Thoracic aorta (tissue), 2 donors: ENCODE data around the gene DNAJA3. TPM values are rescaled to one million over a fixed set of nuclear protein-coding genes. Genes with fewer than 3 reads are reported as not detected.

Experiments used
- ATAC-seq: fragments of 150-250 bp; one replicate; pipeline ENCODE4 v1.8.0; 2017; ENCODE audit warnings: low read depth; ENCODE audit not compliant: insufficient number of reproducible peaks, low FRiP score
- DNase-seq: peaks from one replicate; pipeline ENCODE4 v3.0.0-alpha.2; 2020; ENCODE audit warnings: low spot score
- H3K27ac ChIP-seq, 2 donors: fragments of 200-600 bp; sonication (generic); 1 replicate in 1 of 2; 2 replicates in 1 of 2; pipeline ENCODE4 v1.5.1; 2016; ENCODE audit warnings: mild to moderate bottlenecking in 2 of 2, moderate library complexity in 2 of 2
- H3K27me3 ChIP-seq: fragments of 200-600 bp; sonication (generic); replicated peaks from 2 replicates; pipeline ENCODE4 v1.6.0; 2016; ENCODE audit warnings: mild to moderate bottlenecking; ENCODE audit not compliant: insufficient read depth
- H3K36me3 ChIP-seq: fragments of 200-600 bp; sonication (generic); one replicate; pipeline ENCODE4 v1.5.1; 2016
- H3K4me1 ChIP-seq, 2 donors: fragments of 200-600 bp; sonication (generic); 1 replicate in 1 of 2; 2 replicates in 1 of 2; pipeline versions ENCODE4 v1.5.1 to v1.6.0; 2016; ENCODE audit warnings: low read depth in 2 of 2, mild to moderate bottlenecking in 1 of 2; ENCODE audit not compliant: control insufficient read depth in 1 of 2
- H3K4me3 ChIP-seq: fragments of 200-600 bp; sonication (generic); 2 replicates; pipeline ENCODE4 v1.5.1; 2016; ENCODE audit warnings: mild to moderate bottlenecking
- H3K9me3 ChIP-seq: fragments of 200-600 bp; sonication (generic); 2 replicates; pipeline ENCODE4 v1.5.1; 2016
- CTCF ChIP-seq: fragments of 200-600 bp; sonication (generic); IDR thresholded peaks from one replicate; pipeline ENCODE4 v1.5.1; 2019; ENCODE audit warnings: antibody characterized with exemption
- total RNA-seq, 2 donors: library from RNA; depleted of rRNA; stranded (reverse); fragments of >200 nt; gene quantifications; one replicate each; pipeline versions ENCODE4 v1.1.0 to v1.2.3, GENCODE V29; 2016

DNAJA3 gene
- total RNA-seq, 2 donors from 2014 or later = 35.2 to 52.2 TPM

DNA sequence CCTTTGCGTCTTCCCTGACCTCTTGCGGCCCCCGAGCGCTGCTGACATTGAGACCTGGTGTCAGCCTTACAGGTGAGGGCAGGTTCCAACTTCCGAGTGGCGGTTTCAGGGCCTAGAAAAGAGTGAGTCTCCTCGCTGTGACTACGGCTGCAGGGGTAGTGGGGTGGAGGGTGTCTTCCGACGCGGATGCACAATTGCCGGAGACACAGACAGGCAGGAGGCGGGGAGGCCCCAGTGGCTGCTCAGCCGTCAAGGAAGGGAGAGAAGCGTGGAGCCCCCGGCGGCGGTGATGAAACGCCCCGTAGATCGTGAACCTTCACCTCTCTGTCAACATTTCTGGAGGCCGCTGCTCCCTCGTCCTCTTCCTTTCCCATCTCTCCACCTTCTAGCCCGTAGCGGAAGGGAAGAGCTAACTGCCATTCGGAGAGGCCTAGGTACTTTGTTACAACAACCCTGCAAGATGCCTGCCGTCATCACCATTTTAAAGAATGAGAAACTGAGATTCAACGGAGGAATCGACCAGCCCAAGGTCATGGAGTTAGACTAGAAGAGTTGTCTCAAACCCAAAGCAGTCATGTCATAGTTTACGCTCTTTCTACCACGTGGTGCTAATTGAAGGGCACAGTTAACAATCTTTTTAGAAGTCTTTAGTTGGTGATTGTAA is 485 bp downstream of the DNAJA3 start:
- no peaks in the 10 kb centered on the region for H3K9me3 ChIP-seq
- peak overlapping the region; percentile 92 to 96 for H3K27ac ChIP-seq
- no peaks in the 10 kb centered on the region for H3K27me3 ChIP-seq
- no peak for DNase-seq
- TF ChIP-seq CTCF = no peak
- no peak for ATAC-seq
- peaks cover 11 to 26% of the 10 kb centered on the region in 2 donors for H3K4me1 ChIP-seq
- H3K36me3 ChIP-seq = no peaks in the 10 kb centered on the region
- peak overlapping the region; percentile 84 for H3K4me3 ChIP-seq

DNA sequence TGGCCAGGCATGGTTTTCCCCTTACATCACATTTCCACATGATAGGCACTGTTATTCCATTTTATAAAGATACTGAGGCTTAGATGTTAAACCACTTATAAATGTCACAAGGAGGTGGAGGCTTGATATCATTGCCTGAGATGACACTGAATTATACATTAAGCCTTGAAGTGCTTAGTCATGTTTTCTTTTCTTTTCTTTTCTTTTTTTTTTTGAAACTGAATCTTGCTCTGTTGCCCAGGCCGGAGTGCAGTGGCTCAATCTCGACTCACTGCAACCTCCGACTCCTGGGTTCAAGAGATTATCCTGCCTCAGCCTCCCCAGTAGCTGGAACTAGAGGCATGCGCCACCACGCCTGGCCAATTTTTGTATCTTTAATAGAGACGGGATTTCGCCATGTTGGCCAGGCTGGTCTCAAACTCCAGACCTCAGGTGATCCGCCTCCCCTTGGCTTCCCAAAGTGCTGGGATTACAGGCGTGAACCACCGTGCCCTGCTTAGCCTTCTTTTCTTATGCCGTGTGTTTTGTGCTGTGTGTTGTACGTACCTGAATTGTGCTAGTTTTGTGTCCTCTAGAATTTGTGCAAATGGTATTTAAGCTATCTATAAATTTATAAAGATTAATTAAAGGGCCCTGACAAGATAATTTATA is 1.2 kb downstream of the DNAJA3 start:
- Histone ChIP-seq H3K27me3 (no peaks in the 10 kb centered on the region), H3K27ac (no peak overlapping the region), H3K9me3 (no peaks in the 10 kb centered on the region), H3K4me3 (peak overlapping the region; percentile 84), H3K4me1 (peaks cover 11 to 26% of the 10 kb centered on the region in 2 donors), H3K36me3 (no peaks in the 10 kb centered on the region)
- TF ChIP-seq CTCF = no peak
- DNase-seq (no peak), ATAC-seq (no peak)

DNA sequence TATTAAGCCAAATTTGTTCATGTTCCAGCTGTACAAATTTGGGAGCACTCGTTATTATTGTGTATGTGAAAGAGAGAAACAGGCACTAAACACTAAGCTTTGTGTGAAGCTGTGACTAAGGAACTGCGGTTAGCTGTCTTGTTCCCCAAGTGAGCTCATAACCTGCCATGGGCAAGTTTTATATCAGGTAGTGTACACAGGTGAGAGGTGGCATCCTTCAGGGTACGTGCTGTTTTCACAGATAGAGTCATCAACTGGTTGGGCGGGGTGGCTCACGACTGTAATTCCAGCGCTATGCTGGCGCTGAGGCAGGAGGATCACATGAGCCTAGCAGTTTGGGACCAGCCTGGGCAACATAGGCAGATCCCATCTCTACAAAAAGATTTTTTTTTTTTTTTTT is 2.8 kb downstream of the DNAJA3 start:
- H3K4me3 ChIP-seq = no peak overlapping the region
- no peaks in the 10 kb centered on the region for H3K27me3 ChIP-seq
- H3K9me3 ChIP-seq = no peaks in the 10 kb centered on the region
- H3K4me1 ChIP-seq = peaks cover 11 to 26% of the 10 kb centered on the region in 2 donors
- DNase-seq (no peak), ATAC-seq (no peak)
- no peak for TF ChIP-seq CTCF
- H3K27ac ChIP-seq = no peak overlapping the region
- no peaks in the 10 kb centered on the region for H3K36me3 ChIP-seq

- H3K4me3 ChIP-seq = no peak overlapping the region
- H3K27ac ChIP-seq = no peak overlapping the region
- no peaks in the 10 kb centered on the region for H3K9me3 ChIP-seq
- no peak for DNase-seq
- TF ChIP-seq CTCF = no peak
- peaks cover 8 to 18% of the 10 kb centered on the region in 2 donors for H3K4me1 ChIP-seq
- no peaks in the 10 kb centered on the region for H3K27me3 ChIP-seq
- no peak for ATAC-seq
- no peaks in the 10 kb centered on the region for H3K36me3 ChIP-seq
These were observed 5.4 kb downstream of the DNAJA3 start for GRCh38 chr16:4431023-4431422.

DNA sequence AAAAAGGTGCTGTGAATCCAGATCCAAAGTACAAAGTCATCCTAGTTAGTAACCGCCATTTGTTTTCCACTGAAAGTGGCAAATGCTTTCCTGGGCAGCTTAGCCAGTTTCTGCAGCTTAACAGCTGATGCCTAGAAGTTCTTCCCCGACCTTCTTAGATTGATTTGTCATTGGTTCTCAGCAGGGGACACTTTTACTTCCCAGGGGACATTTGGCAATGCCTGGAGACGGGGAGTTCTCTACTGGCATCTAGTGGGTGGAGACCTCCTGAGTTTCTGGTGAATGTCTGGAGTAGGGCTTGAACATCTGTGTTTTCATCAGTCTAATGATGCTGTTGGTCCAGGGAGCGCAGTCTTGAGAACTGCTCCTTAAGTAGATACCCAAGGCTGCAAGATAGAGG is 7.6 kb downstream of the DNAJA3 start:
- no peak overlapping the region for H3K27ac ChIP-seq
- H3K4me3 ChIP-seq = no peak overlapping the region
- H3K27me3 ChIP-seq = no peaks in the 10 kb centered on the region
- H3K9me3 ChIP-seq = no peaks in the 10 kb centered on the region
- no peak for TF ChIP-seq CTCF
- no peak for ATAC-seq
- H3K36me3 ChIP-seq = peaks cover 9% of the 10 kb centered on the region
- no peak for DNase-seq
- H3K4me1 ChIP-seq = no peaks in the 10 kb centered on the region
